HG02938 (cell line): ENCODE results near the gene ERGIC3.
"Not testable (repeated sequence)": the region's sequence is repeated elsewhere in the genome, so short reads cannot be mapped to it uniquely, and the experiment has no call there.

Source experiments
- ATAC-seq: cut with Tn5 transposase; IDR thresholded peaks from one replicate; pipeline ENCODE4 v1.9.1; 2021; ENCODE audit warnings: mild to moderate bottlenecking, moderate library complexity; ENCODE audit not compliant: unreplicated experiment

ERGIC3 gene

GRCh38 chr20:35517767-35518166, 24.1 kb upstream of the ERGIC3 start:
- ATAC-seq: not testable (repeated sequence)

GRCh38 chr20:35518955-35519354, 22.9 kb upstream of the ERGIC3 start:
- ATAC-seq: no peak

GRCh38 chr20:35523298-35523888, 18.5 kb upstream of the ERGIC3 start:
- ATAC-seq: no peak

- no peak for ATAC-seq
Measured at GRCh38 chr20:35525639-35526038, 16.2 kb upstream of the ERGIC3 start.

GRCh38 chr20:35527122-35527769, 14.6 kb upstream of the ERGIC3 start:
- no peak for ATAC-seq

GRCh38 chr20:35529552-35529951, 12.3 kb upstream of the ERGIC3 start, which contains the start of gene C20orf173:
TSS of gene C20orf173 (minus strand) at chr20:35529652. CDS start at chr20:35529373, 279 bp downstream.
- no peak for ATAC-seq

GRCh38 chr20:35539756-35540212, 2.1 kb upstream of the ERGIC3 start:
- peak; percentile 68 for ATAC-seq

GRCh38 chr20:35541118-35541782, 628 bp upstream of the ERGIC3 start:
- no peak for ATAC-seq

GRCh38 chr20:35542990-35543389, 1.1 kb downstream of the ERGIC3 start:
- no peak for ATAC-seq

GRCh38 chr20:35544436-35544835, 2.6 kb downstream of the ERGIC3 start:
- no peak for ATAC-seq

GRCh38 chr20:35544941-35545340, 3.1 kb downstream of the ERGIC3 start:
- not testable (repeated sequence) for ATAC-seq

GRCh38 chr20:35546127-35546526, 4.2 kb downstream of the ERGIC3 start:
- no peak for ATAC-seq

GRCh38 chr20:35547329-35547728, 5.5 kb downstream of the ERGIC3 start:
- ATAC-seq: no peak

- no peak for ATAC-seq
Measured at GRCh38 chr20:35551503-35551902, 9.6 kb downstream of the ERGIC3 start.

GRCh38 chr20:35552914-35553313, 11.0 kb downstream of the ERGIC3 start:
- no peak for ATAC-seq

GRCh38 chr20:35555461-35555860, 13.6 kb downstream of the ERGIC3 start:
- not testable (repeated sequence) for ATAC-seq

- no peak for ATAC-seq
Measured at GRCh38 chr20:35555951-35556645, 14.2 kb downstream of the ERGIC3 start.

- no peak for ATAC-seq
Measured at GRCh38 chr20:35556871-35557270, 15.0 kb downstream of the ERGIC3 start.

- ATAC-seq: no peak
Measured at GRCh38 chr20:35558451-35558850, 16.6 kb downstream of the ERGIC3 start.

GRCh38 chr20:35559042-35559693, 17.3 kb downstream of the ERGIC3 start:
- ATAC-seq: no peak

GRCh38 chr20:35560105-35560511, 18.2 kb downstream of the ERGIC3 start:
- ATAC-seq: no peak
